IMR-90 (cell line): ENCODE data around the gene XAB2. TPM values are rescaled to one million over a fixed set of nuclear protein-coding genes. Genes with fewer than 3 reads are reported as not detected.

Experiments
- ATAC-seq: fragments of 200-7000 bp; cut with Tn5 transposase; 2 replicates; pipeline ENCODE4 v1.9.1; 2020; ENCODE audit warnings: low read depth, mild to moderate bottlenecking, moderate library complexity
- BruUV-seq: library from RNA; stranded (reverse); fragments of 400-500 nt; replicated peaks from 2 replicates; lab custom pipeline; 2021; lab: Mats Ljungman, UMichigan
- CTCF ChIA-PET: fragments of 300-600 bp; formaldehyde crosslinking; extraction: SDS; loops from one replicate; lab custom pipeline; 2021; ENCODE audit warnings: antibody characterized with exemption; lab: Yijun Ruan, JAX
- POLR2A ChIA-PET: fragments of 300-600 bp; sonication (Branson Sonifier 250); formaldehyde crosslinking; loops from one replicate; lab custom pipeline; 2022; ENCODE audit warnings: antibody characterized with exemption; ENCODE audit not compliant: unreplicated experiment; lab: Charles Lee
- DNase-seq: peaks from one replicate; pipeline ENCODE4 v3.0.0; 2013
- H2AFZ ChIP-seq: replicated peaks from 2 replicates; pipeline ENCODE3; 2013; ENCODE audit warnings: low read length, mild to moderate bottlenecking; ENCODE audit not compliant: poor library complexity
- H2AK5ac ChIP-seq: 2 replicates; pipeline ENCODE4 v1.6.1; 2013; ENCODE audit warnings: low read depth, low read length, inconsistent platforms
- H2AK9ac ChIP-seq: replicated peaks from 2 replicates; pipeline ENCODE3; 2013; ENCODE audit warnings: mild to moderate bottlenecking, low read depth, low read length, moderate library complexity; ENCODE audit not compliant: poor library complexity
- H2BK120ac ChIP-seq: 2 replicates; pipeline ENCODE4 v1.6.1; 2013; ENCODE audit warnings: low read depth, low read length, inconsistent platforms
- H2BK15ac ChIP-seq: 3 replicates; pipeline ENCODE4 v1.6.1; 2013; ENCODE audit warnings: low read depth, low read length, inconsistent platforms
- H2BK20ac ChIP-seq: 2 replicates; pipeline ENCODE4 v1.6.1; 2013; ENCODE audit warnings: low read depth, mild to moderate bottlenecking, inconsistent platforms, low read length, moderate library complexity
- H2BK5ac ChIP-seq: 2 replicates; pipeline ENCODE4 v1.6.1; 2013; ENCODE audit warnings: mild to moderate bottlenecking, low read depth, low read length, inconsistent platforms; ENCODE audit not compliant: poor library complexity, severe bottlenecking
- H3K14ac ChIP-seq: replicated peaks from 2 replicates; pipeline ENCODE4 v1.6.1; 2013; ENCODE audit warnings: low read depth, low read length, inconsistent platforms
- H3K18ac ChIP-seq: 2 replicates; pipeline ENCODE4 v1.6.1; 2013; ENCODE audit warnings: low read depth, low read length, control low read depth
- H3K23ac ChIP-seq: 2 replicates; pipeline ENCODE4 v1.6.1; 2013; ENCODE audit warnings: low read depth, low read length, inconsistent platforms
- H3K27ac ChIP-seq: 2 replicates; pipeline ENCODE4 v1.5.1; 2013; ENCODE audit warnings: mild to moderate bottlenecking, control low read depth, low read length; ENCODE audit not compliant: insufficient read depth
- H3K27me3 ChIP-seq: 2 replicates; pipeline ENCODE4 v1.6.1; 2013; ENCODE audit warnings: low read length; ENCODE audit not compliant: control insufficient read depth, insufficient read depth
- H3K36me3 ChIP-seq: 2 replicates; pipeline ENCODE4 v1.6.1; 2013; ENCODE audit warnings: low read length, mixed read lengths; ENCODE audit not compliant: control insufficient read depth, insufficient read depth
- H3K4ac ChIP-seq: 2 replicates; pipeline ENCODE4 v1.6.1; 2013; ENCODE audit warnings: low read depth, low read length, inconsistent platforms
- H3K4me1 ChIP-seq: 2 replicates; pipeline ENCODE4 v1.6.1; 2013; ENCODE audit warnings: low read length, mixed read lengths; ENCODE audit not compliant: control insufficient read depth, insufficient read depth
- H3K4me2 ChIP-seq: 2 replicates; pipeline ENCODE4 v1.6.1; 2013; ENCODE audit warnings: low read depth, mild to moderate bottlenecking, control low read depth, low read length, moderate library complexity
- H3K4me3 ChIP-seq: 2 replicates; pipeline ENCODE4 v1.5.1; 2013; ENCODE audit warnings: low read depth, mild to moderate bottlenecking, control low read depth, low read length, moderate library complexity; ENCODE audit not compliant: insufficient read depth
- H3K56ac ChIP-seq: 2 replicates; pipeline ENCODE4 v1.6.1; 2013; ENCODE audit warnings: low read length, inconsistent platforms; ENCODE audit not compliant: insufficient read depth; ENCODE audit errors: extremely low read depth
- H3K79me1 ChIP-seq, 2 experiments: 2 replicates each; pipeline ENCODE4 v1.6.1; 2013; ENCODE audit warnings: low read length in 2 of 2, inconsistent platforms in 1 of 2, low read depth in 1 of 2
- H3K9ac ChIP-seq: 2 replicates; pipeline ENCODE4 v1.6.1; 2013; ENCODE audit warnings: low read depth, low read length, control low read depth
- H3K9me1 ChIP-seq: 2 replicates; pipeline ENCODE4 v1.6.1; 2013; ENCODE audit warnings: low read length, inconsistent platforms; ENCODE audit not compliant: insufficient read depth
- H3K9me3 ChIP-seq: 2 replicates; pipeline ENCODE4 v1.6.1; 2013; ENCODE audit warnings: low read length; ENCODE audit not compliant: control insufficient read depth, insufficient read depth
- H4K20me1 ChIP-seq: 2 replicates; pipeline ENCODE4 v1.6.1; 2013; ENCODE audit warnings: low read length, inconsistent platforms; ENCODE audit not compliant: insufficient read depth
- H4K5ac ChIP-seq: 2 replicates; pipeline ENCODE4 v1.6.1; 2013; ENCODE audit warnings: mild to moderate bottlenecking, low read depth, low read length, control low read depth
- H4K8ac ChIP-seq, 2 experiments: 2 replicates each; pipeline ENCODE4 v1.6.1; 2013; ENCODE audit warnings: low read depth in 2 of 2, low read length in 2 of 2, control low read depth in 1 of 2, inconsistent platforms in 1 of 2
- H4K91ac ChIP-seq: 2 replicates; pipeline ENCODE4 v1.6.1; 2013; ENCODE audit warnings: low read depth, low read length, inconsistent platforms; ENCODE audit not compliant: insufficient read depth
- BHLHE40 ChIP-seq: fragments of 150-350 bp; IDR thresholded peaks from 2 replicates; pipeline ENCODE4 v1.6.1; 2016; ENCODE audit warnings: mild to moderate bottlenecking, low read depth, low read length
- CTCF ChIP-seq: conservative IDR thresholded peaks from 2 replicates; pipeline ENCODE4 v1.5.1; 2012; ENCODE audit warnings: mild to moderate bottlenecking, low read depth, low read length, improper control_type of control experiment
- FOS ChIP-seq: fragments of 150-350 bp; IDR thresholded peaks from 2 replicates; pipeline ENCODE4 v1.6.1; 2016; ENCODE audit warnings: low read depth, low read length
- MAFK ChIP-seq: IDR thresholded peaks from 2 replicates; pipeline ENCODE4 v1.6.1; 2012; ENCODE audit warnings: low read depth, low read length, improper control_type of control experiment
- NFE2L2 ChIP-seq: fragments of 150-350 bp; IDR thresholded peaks from 2 replicates; pipeline ENCODE4 v1.6.1; 2016; ENCODE audit warnings: low read depth, mild to moderate bottlenecking, low read length
- WGBS, 2 experiments: methylation state at CpG; one replicate each; pipeline versions ENCODE4 v1.1.5 to v1.1.7; 2013; ENCODE audit warnings: missing lambda C conversion rate in 2 of 2; ENCODE audit not compliant: insufficient read length in 1 of 2; ENCODE audit errors: extremely low coverage in 2 of 2; 5-methylcytosine and 5-hydroxymethylcytosine counted together
- dilution Hi-C: fragments of 300-500 bp; cut with HindIII; formaldehyde crosslinking; loops from one replicate; pipeline ENCODE4 v1.14.3; 2018; ENCODE audit warnings: low sequenced_read_pairs; ENCODE audit not compliant: unreplicated experiment
- in situ Hi-C: fragments of 300-500 bp; cut with MboI; formaldehyde crosslinking; loops from 3 replicates; pipeline ENCODE4 v1.14.3; 2019; ENCODE audit warnings: low sequenced_read_pairs, inconsistent platforms, mixed read lengths
- intact Hi-C: fragments of 100-400 bp; cut with micrococcal nuclease; formaldehyde crosslinking; loops from 2 replicates; pipeline ENCODE4 v1.10.0; 2022
- polyA plus RNA-seq, 3 experiments: library from polyadenylated mRNA; depleted of rRNA; stranded (reverse); fragments of >200 nt; gene quantifications; 2 replicates each; pipeline ENCODE4 v1.2.3, GENCODE V29; 2012; ENCODE audit warnings: low replicate concordance in 1 of 3
- total RNA-seq: library from RNA; depleted of rRNA; stranded (reverse); fragments of >200 nt; gene quantifications from 2 replicates; pipeline ENCODE4 v1.2.3, GENCODE V29; 2012

XAB2 gene
- total and polyA plus RNA-seq, 2 of the 4 experiments (the other 2 are of a cell fraction) = 29.9 to 34.4 TPM

GRCh38 chr19:7672522-7672921 lies 43.2 kb upstream of the XAB2 start:
- Histone ChIP-seq H4K8ac (no peak overlapping the region), H2AFZ (no peak overlapping the region), H2BK20ac (no peak overlapping the region), H3K4ac (no peak overlapping the region), H3K14ac (no peak overlapping the region), H4K5ac (no peak overlapping the region), H3K4me2 (no peak overlapping the region), H3K9me1 (no peaks in the 10 kb centered on the region), H3K4me3 (no peak overlapping the region), H3K56ac (no peak overlapping the region), H3K18ac (no peak overlapping the region), H3K27ac (no peak overlapping the region), H2BK120ac (no peak overlapping the region), H2BK15ac (no peak overlapping the region), H3K9me3 (peaks cover 4% of the 10 kb centered on the region; the same call in 1 of the 2 replicates), H4K91ac (no peak overlapping the region), H2BK5ac (no peak overlapping the region), H3K4me1 (no peaks in the 10 kb centered on the region), H4K20me1 (no peaks in the 10 kb centered on the region), H3K36me3 (no peaks in the 10 kb centered on the region), H2AK9ac (no peak overlapping the region), H2AK5ac (no peak overlapping the region), H3K23ac (no peak overlapping the region), H3K79me1 (no peaks in the 10 kb centered on the region), H3K27me3 (peaks cover 34% of the 10 kb centered on the region), H3K9ac (no peak overlapping the region)
- no CpG with 5 or more reads among the region's 9 CpGs for WGBS, 2 experiments
- no peak for TF ChIP-seq MAFK
- no peak for TF ChIP-seq FOS
- no peak for TF ChIP-seq NFE2L2
- no peak for TF ChIP-seq BHLHE40
- no peak for TF ChIP-seq CTCF
- ATAC-seq = no peak
- no peak for DNase-seq
- POLR2A ChIA-PET = no interaction called here
- CTCF ChIA-PET = no interaction called here
- no TSS peak for BruUV-seq
- intact Hi-C loops = no loop called here
- in situ Hi-C loops = no loop called here
- dilution Hi-C loops = no loop called here
